Neural progenitor cell (in vitro differentiated cells): ENCODE results near the gene CUEDC1.

Source experiments
- CTCF ChIP-seq: fragments of 200-600 bp; sonication (generic); IDR thresholded peaks from 2 replicates; pipeline ENCODE4 v1.5.1; 2017; ENCODE audit warnings: antibody characterized with exemption, mild to moderate bottlenecking
- EZH2 ChIP-seq: fragments of 200-600 bp; sonication (generic); IDR thresholded peaks from 2 replicates; pipeline ENCODE4 v1.6.1; 2017; ENCODE audit warnings: antibody characterized with exemption, mild to moderate bottlenecking, moderate library complexity
- EZH2phosphoT487 ChIP-seq: fragments of 200-600 bp; sonication (generic); IDR thresholded peaks from 2 replicates; pipeline ENCODE4 v1.6.1; 2017; ENCODE audit warnings: antibody characterized with exemption

- TF ChIP-seq CTCF: no peak
- no peak for TF ChIP-seq EZH2phosphoT487
- TF ChIP-seq EZH2: no peak
Observed at GRCh38 chr17:57941384-57942370, 13.5 kb downstream of the CUEDC1 start.
